Parathyroid adenoma (tissue), 2 donors: Measurements from ENCODE around the gene CLK2.

Experiments
- H2AFZ ChIP-seq: fragments of 300-600 bp; sonication (generic); one replicate; pipeline ENCODE4 v1.7.0; 2017; ENCODE audit warnings: antibody characterized with exemption, mild to moderate bottlenecking
- H3K27ac ChIP-seq: fragments of 300-600 bp; sonication (generic); one replicate; pipeline ENCODE4 v1.7.0; 2017
- H3K27me3 ChIP-seq: fragments of 300-600 bp; sonication (generic); one replicate; pipeline ENCODE4 v1.7.0; 2017; ENCODE audit warnings: low read length; ENCODE audit not compliant: control insufficient read depth, insufficient read depth
- H3K36me3 ChIP-seq: fragments of 300-600 bp; sonication (generic); one replicate; pipeline ENCODE4 v1.7.0; 2017; ENCODE audit warnings: low read length; ENCODE audit not compliant: control insufficient read depth, insufficient read depth
- H3K4me1 ChIP-seq: fragments of 300-600 bp; sonication (generic); one replicate; pipeline ENCODE4 v1.7.0; 2017; ENCODE audit warnings: control low read depth
- H3K4me2 ChIP-seq: fragments of 300-600 bp; sonication (generic); one replicate; pipeline ENCODE4 v1.7.0; 2017; ENCODE audit warnings: low read length
- H3K4me3 ChIP-seq: fragments of 300-600 bp; sonication (generic); one replicate; pipeline ENCODE4 v1.7.0; 2017; ENCODE audit warnings: low read depth, low read length
- H3K79me2 ChIP-seq: fragments of 300-600 bp; sonication (generic); one replicate; pipeline ENCODE4 v1.7.0; 2017; ENCODE audit warnings: control low read depth
- H3K9ac ChIP-seq: fragments of 300-600 bp; sonication (generic); one replicate; pipeline ENCODE4 v1.7.0; 2017; ENCODE audit warnings: mild to moderate bottlenecking
- H3K9me3 ChIP-seq: fragments of 300-600 bp; sonication (generic); one replicate; pipeline ENCODE4 v1.7.0; 2017; ENCODE audit warnings: low read length; ENCODE audit not compliant: control insufficient read depth
- CTCF ChIP-seq: fragments of 300-600 bp; sonication (generic); IDR thresholded peaks from one replicate; pipeline ENCODE4 v1.7.0; 2017; ENCODE audit warnings: antibody characterized with exemption, mild to moderate bottlenecking
- donor health status: primary hyperparathyroidism.

The CLK2 gene

GRCh38 chr1:155261852-155262673, 11.2 kb downstream of the CLK2 start, which contains the start of gene SCAMP3:
SCAMP3 (minus strand) TSS chr1:155262360; CDS start chr1:155262151, 209 bp downstream.
- Histone ChIP-seq H3K4me3 (peak within 1 kb of the TSS; percentile 92), H3K4me2 (peak within 1 kb of the TSS; percentile 98), H3K9me3 (no peaks in the 10 kb centered on the region), H3K79me2 (no peaks in the 10 kb centered on the region), H3K4me1 (no peaks in the 10 kb centered on the region), H3K27ac (peak within 1 kb of the TSS; percentile 80), H3K9ac (peak within 1 kb of the TSS; percentile 19), H3K36me3 (no peaks in the 10 kb centered on the region), H2AFZ (peak within 1 kb of the TSS; percentile 75), H3K27me3 (no peaks in the 10 kb centered on the region)
- TF ChIP-seq CTCF: no peak

GRCh38 chr1:155261493-155261851, 11.8 kb downstream of the CLK2 start:
- no peaks in the 10 kb centered on the region for H3K36me3 ChIP-seq
- H3K27ac ChIP-seq: peak overlapping the region; percentile 80
- H3K4me1 ChIP-seq: no peaks in the 10 kb centered on the region

GRCh38 chr1:155260276-155260675, 13.0 kb downstream of the CLK2 start:
- no peaks in the 10 kb centered on the region for H3K79me2 ChIP-seq
- H3K36me3 ChIP-seq: no peaks in the 10 kb centered on the region
- no peak overlapping the region for H3K9ac ChIP-seq

More at GRCh38 chr1:155261493-155261851, 11.8 kb downstream of the CLK2 start:
- no peaks in the 10 kb centered on the region for H3K9me3 ChIP-seq
- no peaks in the 10 kb centered on the region for H3K79me2 ChIP-seq
- H3K27me3 ChIP-seq: no peaks in the 10 kb centered on the region
- H3K9ac ChIP-seq: no peak overlapping the region
- H3K4me3 ChIP-seq: peak overlapping the region; percentile 92
- peak overlapping the region; percentile 75 for H2AFZ ChIP-seq
- H3K4me2 ChIP-seq: peak overlapping the region; percentile 98
- no peak for TF ChIP-seq CTCF

GRCh38 chr1:155256058-155256852, 17.0 kb downstream of the CLK2 start:
- H3K27ac ChIP-seq: peak overlapping the region; percentile 93
- H3K36me3 ChIP-seq: no peaks in the 10 kb centered on the region
- peak overlapping the region; percentile 63 for H3K4me3 ChIP-seq
- peaks cover 4% of the 10 kb centered on the region for H3K4me1 ChIP-seq
- no peaks in the 10 kb centered on the region for H3K27me3 ChIP-seq
- H2AFZ ChIP-seq: peak overlapping the region; percentile 85
- H3K4me2 ChIP-seq: peak overlapping the region; percentile 77
- H3K79me2 ChIP-seq: no peaks in the 10 kb centered on the region
- TF ChIP-seq CTCF: no peak
- no peak overlapping the region for H3K9ac ChIP-seq
- H3K9me3 ChIP-seq: no peaks in the 10 kb centered on the region

More at GRCh38 chr1:155260276-155260675, 13.0 kb downstream of the CLK2 start:
- H3K4me2 ChIP-seq: no peak overlapping the region
- H3K9me3 ChIP-seq: no peaks in the 10 kb centered on the region
- no peak overlapping the region for H2AFZ ChIP-seq
- no peaks in the 10 kb centered on the region for H3K27me3 ChIP-seq
- no peak for TF ChIP-seq CTCF
- no peak overlapping the region for H3K4me3 ChIP-seq
- no peak overlapping the region for H3K27ac ChIP-seq
- no peaks in the 10 kb centered on the region for H3K4me1 ChIP-seq
